Psoas muscle (tissue), 8 donors: ENCODE measurements around the gene VSTM4. TPM values are rescaled to one million over a fixed set of nuclear protein-coding genes. Genes with fewer than 3 reads are reported as not detected.

Experiments
- ATAC-seq, 4 donors: fragments of 200-7000 bp; cut with Tn5 transposase; one replicate each; pipeline ENCODE4 v1.9.1; 2020; ENCODE audit warnings: moderate library complexity in 3 of 4, mild to moderate bottlenecking in 2 of 4
- DNase-seq, 2 donors: peaks; one replicate each; pipeline ENCODE4 v3.0.0-alpha.2; 2020
- H3K27ac ChIP-seq: fragments of 200-600 bp; one replicate; pipeline ENCODE4 v1.8.0; 2022
- H3K27me3 ChIP-seq, 3 donors: fragments of 200-600 bp in 1 of 3; one replicate each; pipeline versions ENCODE4 v1.6.1 to v1.8.0; 2013 to 2022; ENCODE audit warnings: low read length in 2 of 3, mild to moderate bottlenecking in 2 of 3, moderate library complexity in 1 of 3; ENCODE audit not compliant: insufficient read depth in 3 of 3
- H3K36me3 ChIP-seq, 2 donors: fragments of 200-600 bp in 1 of 2; one replicate each; pipeline versions ENCODE4 v1.6.1 to v1.8.0; 2013 to 2022; ENCODE audit warnings: low read depth in 1 of 2, mild to moderate bottlenecking in 1 of 2, moderate library complexity in 1 of 2; ENCODE audit not compliant: insufficient read depth in 1 of 2
- H3K4me1 ChIP-seq: fragments of 200-600 bp; one replicate; pipeline ENCODE4 v1.8.0; 2022
- H3K4me3 ChIP-seq: fragments of 200-600 bp; one replicate; pipeline ENCODE4 v1.8.0; 2022; ENCODE audit warnings: mild to moderate bottlenecking
- H3K9me3 ChIP-seq: fragments of 200-600 bp; one replicate; pipeline ENCODE4 v1.8.0; 2022
- CTCF ChIP-seq: fragments of 200-600 bp; IDR thresholded peaks from one replicate; pipeline ENCODE4 v1.8.0; 2022; ENCODE audit warnings: antibody characterized with exemption
- WGBS, 3 donors: extraction: QIAGEN DNeasy Blood & Tissue Kit; methylation state at CpG; one replicate each; pipeline versions ENCODE4 v1.1.6 to v1.1.7; 2013; 5-methylcytosine and 5-hydroxymethylcytosine counted together
- intact Hi-C, 2 donors: fragments of 100-400 bp; cut with DNase I; formaldehyde crosslinking; loops; one replicate each; pipeline versions ENCODE4 v1.11.0 to v1.14.2; 2022
- polyA plus RNA-seq, 3 donors: library from polyadenylated mRNA; stranded (reverse); fragments of 200-250 nt; gene quantifications; one replicate each; pipeline ENCODE4 v1.2.3, GENCODE V29; 2013
- total RNA-seq, 4 donors: library from RNA; stranded (reverse); fragmentation: NEBNext Ultra II Directional in 2 of 4; extraction: Animal tissue kit (Norgen Biotek cat#: 25700) in 2 of 4; gene quantifications; one replicate each; pipeline versions ENCODE4 v1.2.1 to v1.2.4, GENCODE V29; 2021 to 2023
- donor health status: healthy with polysubstance abuse.
- donor health status: DM: no; HTN: no; CAD: no; lungs with moderate emphysema.
- donor health status: Bipolar disorder and iron deficiency.
- donor health status: healthy.
- donor health status: DM: yes; HTN: yes; CAD: no.
- donor health status: DM: no; HTN: no; CAD: no.
- donor health status: DM: no; HTN: no; CAD: no.
- donor health status: DM: yes; HTN: yes; CAD: no.

The VSTM4 gene
- total and polyA plus RNA-seq, 7 donors: 1.0 to 4.4 (median 1.8) TPM

- no peaks in the 10 kb centered on the region for H3K4me1 ChIP-seq
- H3K27ac ChIP-seq: no peak overlapping the region
- H3K9me3 ChIP-seq: no peaks in the 10 kb centered on the region
- intact Hi-C loops: loop anchor here in 1 of 2 donors (5.0 kb wide), 1 partner anchor 548 kb away; no protein-coding TSS in a partner anchor
- 91 to 92% (median 91%) methylated on average over 12 of the region's 12 CpGs for WGBS, 3 donors
- no peaks in the 10 kb centered on the region for H3K36me3 ChIP-seq
- TF ChIP-seq CTCF: no peak
- ATAC-seq (no peak), DNase-seq (no peak)
- H3K27me3 ChIP-seq: no peaks in the 10 kb centered on the region
- H3K4me3 ChIP-seq: no peak overlapping the region
Observed at GRCh38 chr10:48974510-48975156, 140.7 kb downstream of the VSTM4 start.

- Histone ChIP-seq H3K27me3 (no peaks in the 10 kb centered on the region), H3K27ac (no peak overlapping the region)
- intact Hi-C loops: no loop called here
Observed at GRCh38 chr10:48973065-48973464, 142.3 kb downstream of the VSTM4 start.

GRCh38 chr10:48970654-48971053, 144.7 kb downstream of the VSTM4 start:
- H3K27ac ChIP-seq: no peak overlapping the region
- intact Hi-C loops: no loop called here
- H3K4me3 ChIP-seq: no peak overlapping the region
- WGBS, 3 donors: 88 to 90% (median 89%) methylated on average over 4 of the region's 4 CpGs
- H3K4me1 ChIP-seq: no peaks in the 10 kb centered on the region
- ATAC-seq (no peak), DNase-seq (no peak)
- no peak for TF ChIP-seq CTCF
- no peaks in the 10 kb centered on the region for H3K9me3 ChIP-seq
- H3K27me3 ChIP-seq: no peaks in the 10 kb centered on the region
- no peaks in the 10 kb centered on the region for H3K36me3 ChIP-seq

More at GRCh38 chr10:48973065-48973464, 142.3 kb downstream of the VSTM4 start:
- ATAC-seq (no peak), DNase-seq (no peak)
- Histone ChIP-seq H3K4me3 (no peak overlapping the region), H3K9me3 (no peaks in the 10 kb centered on the region), H3K36me3 (no peaks in the 10 kb centered on the region), H3K4me1 (no peaks in the 10 kb centered on the region)
- no peak for TF ChIP-seq CTCF
- WGBS, 3 donors: 81 to 89% (median 84%) methylated on average over 5 of the region's 5 CpGs

DNA sequence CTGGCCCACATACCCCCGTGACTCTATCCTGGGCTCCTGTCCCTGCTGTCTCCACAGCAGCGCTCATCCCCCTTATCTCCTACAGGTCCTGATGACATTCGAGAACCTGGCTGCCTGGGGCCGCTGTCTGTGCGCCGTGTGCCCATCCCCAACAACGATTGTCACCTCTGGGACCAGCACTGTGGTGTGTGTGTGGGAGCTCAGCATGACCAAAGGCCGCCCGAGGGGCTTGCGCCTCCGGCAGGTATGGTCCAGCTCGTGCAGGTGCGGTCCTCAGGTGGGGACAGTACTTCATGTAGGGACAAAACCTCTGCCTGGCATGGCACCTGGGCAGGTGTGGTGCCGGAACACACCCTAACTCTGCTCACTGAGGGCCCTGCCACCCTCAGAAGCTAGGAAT, 145.3 kb downstream of the VSTM4 start:
- Histone ChIP-seq H3K27me3 (no peaks in the 10 kb centered on the region), H3K4me3 (no peak overlapping the region), H3K9me3 (no peaks in the 10 kb centered on the region), H3K27ac (no peak overlapping the region), H3K36me3 (no peaks in the 10 kb centered on the region), H3K4me1 (no peaks in the 10 kb centered on the region)
- TF ChIP-seq CTCF: no peak
- 92 to 94% (median 93%) methylated on average over 14 of the region's 14 CpGs for WGBS, 3 donors
- intact Hi-C loops: no loop called here
- ATAC-seq: no peak
- no peak for DNase-seq

GRCh38 chr10:48968036-48968435, 147.3 kb downstream of the VSTM4 start:
- DNase-seq: no peak
- Histone ChIP-seq H3K36me3 (no peaks in the 10 kb centered on the region), H3K4me3 (no peak overlapping the region), H3K27me3 (no peaks in the 10 kb centered on the region), H3K9me3 (no peaks in the 10 kb centered on the region), H3K27ac (no peak overlapping the region), H3K4me1 (no peaks in the 10 kb centered on the region)
- no peak for TF ChIP-seq CTCF
- no peak for ATAC-seq
- 49 to 76% (median 64%) methylated on average over 3 of the region's 3 CpGs for WGBS, 3 donors
- intact Hi-C loops: loop anchor here in 1 of 2 donors (2.0 kb wide), 1 partner anchor 301 kb away; no protein-coding TSS in a partner anchor
